Stimulated activated memory B cell treated with anti-CD40 and anti-IgM and Interleukin-4, amounts not matched to agents 10 μg/mL and 1 μg/mL and 100 μg/mL, for 72 hours (primary cell): ENCODE data around the gene SPNS2.
A peak's percentile ranks its signal among the peaks of the same experiment; 100 is the strongest.

Experiments used
- ATAC-seq: fragments of 150-1000 bp; cut with Tn5 transposase; 2 replicates; pipeline ENCODE4 v1.10.0; 2021
- H3K27ac Mint-ChIP-seq: one replicate; pipeline ENCODE4 v1.8.0; 2022; ENCODE audit warnings: mild to moderate bottlenecking, mixed read lengths
- H3K27me3 Mint-ChIP-seq: one replicate; pipeline ENCODE4 v1.8.0; 2022; ENCODE audit warnings: mixed read lengths
- H3K36me3 Mint-ChIP-seq: one replicate; pipeline ENCODE4 v1.8.0; 2022; ENCODE audit warnings: mixed read lengths
- H3K4me1 Mint-ChIP-seq: one replicate; pipeline ENCODE4 v1.8.0; 2022; ENCODE audit warnings: mixed read lengths
- H3K4me3 Mint-ChIP-seq: one replicate; pipeline ENCODE4 v1.8.0; 2022; ENCODE audit warnings: mild to moderate bottlenecking, moderate library complexity, mixed read lengths
- H3K9me3 Mint-ChIP-seq: one replicate; pipeline ENCODE4 v1.8.0; 2022; ENCODE audit warnings: mixed read lengths

SPNS2 gene

DNA sequence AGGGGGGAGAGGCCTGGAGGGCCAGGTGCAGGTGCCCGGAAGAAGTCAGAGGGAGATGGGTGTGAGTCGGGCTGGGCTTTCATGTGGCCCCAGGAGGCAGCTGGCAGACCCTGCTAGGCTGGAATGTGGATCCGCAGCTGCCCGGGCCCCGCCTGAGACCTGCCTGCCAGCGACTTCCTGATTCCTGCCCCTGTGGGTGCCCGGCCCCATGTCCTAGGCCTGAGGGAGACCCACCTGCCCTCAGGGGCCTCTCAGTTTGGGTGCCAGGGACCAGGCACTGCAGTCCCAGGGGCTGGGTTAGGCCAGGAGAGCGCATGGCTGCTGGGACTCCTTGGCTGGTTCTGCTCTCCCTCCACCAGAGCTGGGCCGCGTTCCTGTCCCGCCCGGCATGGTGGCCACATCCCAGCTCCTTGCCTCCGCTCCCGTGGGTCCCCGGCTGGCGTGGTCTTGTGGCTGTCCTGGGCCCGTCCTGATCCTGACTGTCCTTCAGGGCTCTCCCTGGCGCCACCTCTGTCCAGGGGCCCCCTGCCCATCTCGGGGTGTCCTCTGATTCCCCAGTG, 22.1 kb upstream of the SPNS2 start:
- H3K4me1 Mint-ChIP-seq = peaks cover 11% of the 10 kb centered on the region
- H3K4me3 Mint-ChIP-seq = no peak overlapping the region
- no peaks in the 10 kb centered on the region for H3K9me3 Mint-ChIP-seq
- H3K36me3 Mint-ChIP-seq = no peaks in the 10 kb centered on the region
- H3K27ac Mint-ChIP-seq = no peak overlapping the region
- peaks cover 22% of the 10 kb centered on the region for H3K27me3 Mint-ChIP-seq
- no peak for ATAC-seq

DNA sequence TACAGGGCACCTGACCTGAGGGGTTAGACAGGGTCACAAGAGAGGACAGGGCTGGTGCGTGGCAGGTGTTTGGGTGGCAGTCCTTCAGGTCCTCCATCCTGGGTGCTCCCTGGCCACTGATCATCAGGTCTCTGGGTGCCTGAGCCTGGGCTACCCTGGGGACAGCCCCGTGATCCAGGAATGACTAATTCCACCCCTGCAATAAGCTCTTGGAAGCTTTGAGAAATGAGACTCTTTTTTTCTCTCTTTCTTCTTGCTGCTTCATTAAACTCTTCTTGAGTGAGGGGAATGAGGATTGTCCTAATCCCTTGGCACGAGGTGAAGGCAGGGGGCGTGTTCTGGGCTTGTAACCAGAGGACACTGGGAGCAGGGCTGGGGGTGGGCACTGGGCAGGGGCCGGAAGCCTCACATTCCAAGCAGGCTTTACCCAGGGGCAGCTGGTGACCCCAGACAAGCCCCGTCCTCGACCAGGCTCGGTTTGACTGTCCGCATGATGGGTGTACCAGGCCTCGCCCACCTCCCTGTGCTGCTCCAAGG, 21.4 kb upstream of the SPNS2 start:
- Mint-ChIP-seq H3K27me3 (peaks cover 22% of the 10 kb centered on the region), H3K27ac (no peak overlapping the region), H3K9me3 (no peaks in the 10 kb centered on the region), H3K4me3 (no peak overlapping the region), H3K4me1 (peaks cover 11% of the 10 kb centered on the region), H3K36me3 (no peaks in the 10 kb centered on the region)
- ATAC-seq = no peak

DNA sequence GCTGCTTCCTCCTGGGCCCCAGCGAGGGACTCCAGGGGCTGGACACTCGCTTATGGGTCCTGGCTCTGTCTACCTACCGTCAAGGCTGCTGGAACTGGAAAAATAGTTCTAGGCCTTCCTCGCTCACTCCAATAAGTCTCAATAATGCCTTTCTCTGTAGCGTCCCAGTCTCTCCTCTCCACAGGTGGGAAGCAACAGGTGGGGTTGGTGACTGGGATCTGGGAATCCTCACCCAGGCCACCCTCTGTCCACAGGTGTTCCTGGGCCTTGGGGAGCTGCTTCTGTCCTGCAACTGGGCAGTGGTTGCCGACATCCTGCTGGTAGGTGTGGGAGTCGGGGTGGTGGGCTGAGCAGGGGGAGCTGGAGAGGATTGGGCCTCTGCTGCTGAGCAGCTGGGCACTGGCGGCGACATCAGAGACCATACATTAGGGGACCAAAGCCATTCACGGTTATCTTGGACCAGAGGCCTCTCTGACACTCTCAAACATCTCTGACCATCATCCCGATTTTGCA, 20.3 kb upstream of the SPNS2 start:
- Mint-ChIP-seq H3K9me3 (no peaks in the 10 kb centered on the region), H3K27me3 (peaks cover 30% of the 10 kb centered on the region), H3K36me3 (no peaks in the 10 kb centered on the region), H3K27ac (no peak overlapping the region), H3K4me1 (peaks cover 11% of the 10 kb centered on the region), H3K4me3 (no peak overlapping the region)
- no peak for ATAC-seq

- Mint-ChIP-seq H3K27ac (no peak overlapping the region), H3K27me3 (peaks cover 30% of the 10 kb centered on the region), H3K9me3 (no peaks in the 10 kb centered on the region), H3K36me3 (no peaks in the 10 kb centered on the region), H3K4me3 (no peak overlapping the region), H3K4me1 (peaks cover 11% of the 10 kb centered on the region)
- no peak for ATAC-seq
Observed at GRCh38 chr17:4479340-4479981, 19.2 kb upstream of the SPNS2 start.

DNA sequence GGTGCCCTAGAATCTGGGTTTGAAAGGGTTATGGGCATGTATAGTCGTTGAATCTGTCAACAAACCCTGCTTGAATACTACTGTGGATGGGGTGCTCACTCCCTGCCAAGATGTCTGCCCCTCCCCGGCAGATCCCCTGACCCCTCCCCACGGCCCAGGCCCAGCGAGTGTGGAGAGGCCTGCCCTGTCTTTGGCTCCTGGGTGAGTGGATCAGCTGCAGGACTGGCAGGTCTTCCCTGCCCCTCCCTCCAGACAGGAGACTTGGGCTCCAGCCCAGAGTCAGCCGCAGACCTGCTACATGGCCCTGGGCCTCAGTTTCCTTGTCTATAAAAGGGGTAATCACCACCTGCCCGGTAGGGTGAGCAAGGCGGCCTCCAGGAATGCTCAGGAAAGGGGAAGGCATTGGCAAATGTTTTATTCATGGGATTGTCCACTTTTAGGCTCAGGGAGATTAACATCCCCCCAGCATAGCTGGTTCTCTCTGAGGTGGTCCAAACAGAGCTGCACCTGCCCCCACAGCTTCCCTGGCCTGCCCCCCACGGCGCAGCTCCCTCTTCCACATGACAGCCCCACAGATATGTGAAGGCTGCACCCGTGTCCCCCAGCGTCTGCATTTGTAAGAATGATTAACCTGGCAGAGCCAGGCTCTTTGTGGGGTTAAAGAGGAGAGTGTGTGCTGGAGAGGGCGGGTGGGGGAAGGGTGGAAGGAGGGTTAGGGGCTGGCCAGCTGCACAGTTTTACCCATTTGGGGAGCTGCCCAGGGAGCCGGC, 18.5 kb upstream of the SPNS2 start:
- Mint-ChIP-seq H3K27me3 (peaks cover 23% of the 10 kb centered on the region), H3K27ac (no peak overlapping the region), H3K9me3 (no peaks in the 10 kb centered on the region), H3K4me3 (no peak overlapping the region), H3K36me3 (no peaks in the 10 kb centered on the region), H3K4me1 (peaks cover 15% of the 10 kb centered on the region)
- no peak for ATAC-seq

DNA sequence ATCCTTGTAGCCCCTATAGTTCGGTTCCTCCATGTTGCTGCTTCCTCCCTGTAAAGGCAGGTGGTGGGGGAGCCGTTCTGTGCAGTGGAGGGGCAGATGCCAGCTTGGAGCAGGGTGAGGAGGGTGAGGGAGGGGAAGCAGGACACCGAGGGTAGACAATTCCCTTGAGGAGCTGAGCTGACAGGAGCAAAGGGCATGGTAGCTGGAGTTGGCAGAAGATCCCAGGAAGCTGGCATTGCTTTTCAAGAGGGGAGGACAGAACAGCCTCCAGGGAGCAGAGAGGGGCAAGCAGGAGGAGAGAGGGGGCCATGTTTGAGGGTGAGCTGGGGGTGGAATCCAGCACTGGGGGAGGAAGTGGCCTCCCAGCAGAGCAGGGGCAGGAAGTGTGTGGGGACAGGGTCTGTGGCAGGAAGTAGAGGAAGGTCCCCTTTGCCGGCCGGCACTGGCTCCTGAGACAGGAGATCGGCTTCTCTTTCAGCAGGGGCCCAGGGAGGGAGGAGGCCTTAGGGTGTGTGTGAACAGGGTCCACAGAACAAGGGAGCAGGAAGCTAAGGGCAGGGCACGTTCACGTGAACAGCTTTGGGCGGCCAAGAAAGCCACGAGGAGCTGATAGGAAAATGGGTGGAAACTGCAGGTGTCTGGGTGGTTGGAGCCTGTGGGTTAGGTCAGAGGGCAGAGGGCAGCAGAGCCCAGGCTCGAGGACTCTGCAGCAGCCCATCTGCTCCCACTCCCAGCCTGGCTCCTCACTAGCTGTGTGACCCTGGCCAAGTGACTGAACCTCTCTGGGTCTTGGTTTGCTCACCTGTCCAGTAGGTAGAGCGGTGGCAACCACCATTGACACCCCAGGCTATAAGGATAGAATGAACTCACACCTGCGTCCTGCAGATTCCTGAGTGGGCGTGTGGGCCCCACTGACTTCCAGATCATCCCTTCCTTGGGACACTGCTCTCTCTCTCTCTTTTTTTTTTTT, 17.5 kb upstream of the SPNS2 start:
- no peaks in the 10 kb centered on the region for H3K9me3 Mint-ChIP-seq

DNA sequence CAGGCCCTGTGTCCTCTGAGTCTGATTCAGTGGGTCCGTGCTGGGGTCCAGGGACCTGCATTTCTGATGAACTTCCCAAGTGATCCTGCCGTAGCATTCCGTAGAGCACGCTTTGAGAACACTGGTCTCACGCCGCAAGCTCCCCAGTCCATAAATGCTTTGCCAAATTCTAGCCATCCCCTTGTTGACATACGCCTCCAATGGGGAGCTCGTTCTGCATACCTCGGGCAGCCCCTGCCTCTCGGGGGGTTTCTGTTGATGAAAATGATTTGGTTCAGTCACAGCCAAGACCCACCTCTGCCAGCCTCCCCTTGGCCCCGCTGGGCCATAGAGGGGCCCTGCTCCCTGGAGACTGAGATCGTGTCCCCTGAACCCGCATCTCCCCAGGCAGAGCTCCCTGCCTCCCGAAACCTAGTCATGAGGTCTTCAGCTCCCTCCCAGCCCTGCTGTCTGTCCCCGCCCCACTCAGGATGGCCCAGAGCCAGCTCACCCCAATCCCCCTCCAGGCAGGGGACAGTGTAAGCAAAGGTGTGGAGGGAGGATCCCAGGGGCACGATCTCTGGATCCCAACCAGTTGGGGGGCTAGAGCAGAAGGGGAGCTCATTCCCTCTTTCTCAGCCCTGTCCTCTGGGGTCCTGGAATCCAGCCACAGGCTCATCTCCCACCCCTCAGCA, 16.2 kb upstream of the SPNS2 start:
- H3K9me3 Mint-ChIP-seq = no peaks in the 10 kb centered on the region
- ATAC-seq = no peak
- no peak overlapping the region for H3K4me3 Mint-ChIP-seq
- H3K4me1 Mint-ChIP-seq = peaks cover 15% of the 10 kb centered on the region
- peaks cover 9% of the 10 kb centered on the region for H3K27me3 Mint-ChIP-seq
- H3K27ac Mint-ChIP-seq = no peak overlapping the region
- H3K36me3 Mint-ChIP-seq = no peaks in the 10 kb centered on the region

More for the DNA sequence above, 17.5 kb upstream of the SPNS2 start:
- Mint-ChIP-seq H3K27me3 (peaks cover 17% of the 10 kb centered on the region), H3K27ac (peak overlapping the region; percentile 68), H3K36me3 (no peaks in the 10 kb centered on the region), H3K4me3 (peak overlapping the region; percentile 27), H3K4me1 (peaks cover 15% of the 10 kb centered on the region)
- peak; percentile 52 for ATAC-seq

DNA sequence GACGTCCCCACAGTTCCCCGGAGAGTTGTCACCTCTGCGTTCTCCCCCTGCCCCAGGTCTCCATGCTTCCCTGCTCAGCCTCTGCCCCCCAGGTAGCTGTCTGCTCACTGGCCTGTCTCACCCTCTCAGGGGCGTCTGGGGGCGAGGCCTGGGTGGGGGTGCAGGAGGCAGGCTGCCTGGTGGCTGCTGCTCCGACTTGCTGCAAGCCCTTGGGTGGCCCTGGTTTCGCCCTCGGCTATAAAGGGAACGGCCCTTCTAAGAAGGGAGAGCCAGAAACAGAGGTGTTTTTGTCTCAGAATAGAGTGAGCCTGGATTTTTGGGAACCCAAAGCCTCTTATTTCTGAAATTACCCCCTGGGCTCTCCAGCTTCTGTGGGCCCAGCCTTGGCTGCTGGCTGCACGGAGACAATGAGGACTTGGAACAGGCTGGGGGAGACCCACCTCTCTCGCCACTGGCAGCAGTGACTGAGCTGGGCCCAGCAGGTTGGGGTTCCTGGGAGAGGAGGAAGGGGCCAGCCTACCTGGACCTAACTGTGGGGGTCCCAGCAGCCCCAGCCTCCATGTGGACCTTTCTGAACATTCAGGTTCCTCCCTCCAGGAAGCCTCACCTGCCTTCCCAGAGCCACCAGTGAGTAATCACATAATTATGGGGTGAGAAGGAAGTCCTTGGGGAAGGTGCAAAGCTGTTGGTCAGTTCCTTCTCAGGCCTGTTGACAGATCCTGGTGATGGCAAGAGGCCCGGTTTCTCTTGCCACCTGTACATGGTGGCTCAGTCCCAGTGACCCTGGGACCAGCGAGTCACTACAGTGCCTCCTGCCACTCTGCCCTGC, 15.5 kb upstream of the SPNS2 start:
- peaks cover 9% of the 10 kb centered on the region for H3K27me3 Mint-ChIP-seq
- no peaks in the 10 kb centered on the region for H3K9me3 Mint-ChIP-seq
- ATAC-seq = no peak
- H3K27ac Mint-ChIP-seq = no peak overlapping the region
- H3K36me3 Mint-ChIP-seq = no peaks in the 10 kb centered on the region
- peaks cover 15% of the 10 kb centered on the region for H3K4me1 Mint-ChIP-seq
- H3K4me3 Mint-ChIP-seq = no peak overlapping the region

DNA sequence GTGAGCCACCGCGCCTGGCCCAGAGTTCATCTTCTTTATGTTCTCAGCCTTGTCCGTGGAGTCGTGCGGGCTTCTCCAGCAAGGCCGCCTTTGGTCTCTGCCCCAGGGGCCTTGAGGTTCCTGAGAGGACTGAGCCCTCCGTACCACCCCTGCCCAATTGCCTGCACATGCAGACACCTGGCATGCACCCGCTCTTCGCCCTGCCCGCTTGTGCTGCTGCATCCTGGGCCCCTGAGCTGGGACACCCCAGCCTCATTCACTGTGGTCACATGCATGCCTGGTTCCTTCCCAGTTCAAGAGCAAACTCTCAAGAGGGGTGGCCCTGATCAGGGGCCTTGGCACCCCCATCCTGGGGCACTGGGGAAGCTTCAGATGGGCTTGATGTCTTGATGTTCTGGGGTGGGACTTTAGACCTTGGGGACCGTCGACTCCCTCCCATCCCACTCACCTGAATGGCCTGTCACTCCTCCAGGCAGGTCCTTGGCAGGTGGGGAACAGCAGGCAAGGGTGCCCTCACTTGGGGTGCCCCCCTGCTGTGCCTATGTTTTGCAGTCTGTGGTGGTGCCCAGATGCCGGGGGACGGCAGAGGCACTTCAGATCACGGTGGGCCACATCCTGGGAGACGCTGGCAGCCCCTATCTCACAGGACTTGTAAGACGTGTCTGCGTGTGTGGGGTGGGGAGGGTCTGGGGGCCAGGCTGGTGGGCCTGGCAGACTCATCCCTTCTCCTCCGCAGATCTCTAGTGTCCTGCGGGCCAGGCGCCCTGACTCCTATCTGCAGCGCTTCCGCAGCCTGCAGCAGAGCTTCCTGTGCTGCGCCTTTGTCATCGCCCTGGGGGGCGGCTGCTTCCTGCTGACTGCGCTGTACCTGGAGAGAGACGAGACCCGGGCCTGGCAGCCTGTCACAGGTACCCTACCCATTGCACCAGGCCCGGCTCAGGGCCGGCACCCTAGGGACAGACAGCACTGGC, 12.7 kb upstream of the SPNS2 start:
- peak overlapping the region; percentile 72 for H3K27ac Mint-ChIP-seq
- no peaks in the 10 kb centered on the region for H3K36me3 Mint-ChIP-seq
- H3K9me3 Mint-ChIP-seq = no peaks in the 10 kb centered on the region
- peak; percentile 65 for ATAC-seq
- H3K27me3 Mint-ChIP-seq = peaks cover 9% of the 10 kb centered on the region
- H3K4me3 Mint-ChIP-seq = peak overlapping the region; percentile 70
- peaks cover 10% of the 10 kb centered on the region for H3K4me1 Mint-ChIP-seq

- Mint-ChIP-seq H3K4me3 (no peak overlapping the region), H3K36me3 (no peaks in the 10 kb centered on the region), H3K9me3 (no peaks in the 10 kb centered on the region), H3K4me1 (peaks cover 10% of the 10 kb centered on the region), H3K27ac (no peak overlapping the region), H3K27me3 (peaks cover 9% of the 10 kb centered on the region)
- ATAC-seq = no peak
Observed at GRCh38 chr17:4487296-4487695, 11.4 kb upstream of the SPNS2 start.

- Mint-ChIP-seq H3K4me3 (no peak overlapping the region), H3K27ac (no peak overlapping the region), H3K36me3 (no peaks in the 10 kb centered on the region), H3K9me3 (no peaks in the 10 kb centered on the region), H3K27me3 (peaks cover 2% of the 10 kb centered on the region), H3K4me1 (peaks cover 18% of the 10 kb centered on the region)
- ATAC-seq = no peak
Observed at GRCh38 chr17:4487820-4488716, 10.6 kb upstream of the SPNS2 start.

- Mint-ChIP-seq H3K27me3 (no peaks in the 10 kb centered on the region), H3K9me3 (no peaks in the 10 kb centered on the region), H3K4me1 (peaks cover 22% of the 10 kb centered on the region), H3K36me3 (no peaks in the 10 kb centered on the region), H3K4me3 (no peak overlapping the region), H3K27ac (no peak overlapping the region)
- ATAC-seq = no peak
Observed at GRCh38 chr17:4488989-4489595, 9.6 kb upstream of the SPNS2 start.
